Ishikawa (cell line): ENCODE results near the gene DUSP12.
A peak's percentile ranks its signal among the peaks of the same experiment; 100 is the strongest.

Experiments
- CEBPB ChIP-seq: IDR thresholded peaks from 2 replicates; pipeline ENCODE4 v1.6.1; 2012
- CREB1 ChIP-seq: IDR thresholded peaks from 2 replicates; pipeline ENCODE4 v1.6.1; 2012; ENCODE audit warnings: low read depth
- EGR1 ChIP-seq: IDR thresholded peaks from 2 replicates; pipeline ENCODE4 v1.6.1; 2012
- EP300 ChIP-seq: IDR thresholded peaks from 2 replicates; pipeline ENCODE4 v1.6.1; 2012; ENCODE audit warnings: borderline replicate concordance
- FOXM1 ChIP-seq: IDR thresholded peaks from 2 replicates; pipeline ENCODE4 v1.6.1; 2012; ENCODE audit warnings: low read depth, borderline replicate concordance
- NFIC ChIP-seq: IDR thresholded peaks from 2 replicates; pipeline ENCODE4 v1.6.1; 2012
- RAD21 ChIP-seq: IDR thresholded peaks from 2 replicates; pipeline ENCODE4 v1.6.1; 2012; ENCODE audit warnings: low read depth
- REST ChIP-seq: IDR thresholded peaks from 2 replicates; pipeline ENCODE4 v1.6.1; 2012; ENCODE audit warnings: low read depth, mild to moderate bottlenecking
- TAF1 ChIP-seq: IDR thresholded peaks from 2 replicates; pipeline ENCODE4 v1.6.1; 2012; ENCODE audit warnings: low read depth, mild to moderate bottlenecking
- TCF12 ChIP-seq: IDR thresholded peaks from 2 replicates; pipeline ENCODE4 v1.6.1; 2012; ENCODE audit warnings: low read depth
- TEAD4 ChIP-seq: IDR thresholded peaks from 2 replicates; pipeline ENCODE4 v1.6.1; 2012
- YY1 ChIP-seq: IDR thresholded peaks from 2 replicates; pipeline ENCODE4 v1.6.1; 2012; ENCODE audit warnings: low read depth
- ZBTB7A ChIP-seq: IDR thresholded peaks from 2 replicates; pipeline ENCODE4 v1.6.1; 2012; ENCODE audit warnings: low read depth
- TF ChIP-seq, protein P1 (sequence below): IDR thresholded peaks from 2 replicates; pipeline ENCODE4 v1.6.1; 2012
- TF ChIP-seq, protein P2 (sequence below): IDR thresholded peaks from 2 replicates; pipeline ENCODE4 v1.6.1; 2012

Gene DUSP12

DNA sequence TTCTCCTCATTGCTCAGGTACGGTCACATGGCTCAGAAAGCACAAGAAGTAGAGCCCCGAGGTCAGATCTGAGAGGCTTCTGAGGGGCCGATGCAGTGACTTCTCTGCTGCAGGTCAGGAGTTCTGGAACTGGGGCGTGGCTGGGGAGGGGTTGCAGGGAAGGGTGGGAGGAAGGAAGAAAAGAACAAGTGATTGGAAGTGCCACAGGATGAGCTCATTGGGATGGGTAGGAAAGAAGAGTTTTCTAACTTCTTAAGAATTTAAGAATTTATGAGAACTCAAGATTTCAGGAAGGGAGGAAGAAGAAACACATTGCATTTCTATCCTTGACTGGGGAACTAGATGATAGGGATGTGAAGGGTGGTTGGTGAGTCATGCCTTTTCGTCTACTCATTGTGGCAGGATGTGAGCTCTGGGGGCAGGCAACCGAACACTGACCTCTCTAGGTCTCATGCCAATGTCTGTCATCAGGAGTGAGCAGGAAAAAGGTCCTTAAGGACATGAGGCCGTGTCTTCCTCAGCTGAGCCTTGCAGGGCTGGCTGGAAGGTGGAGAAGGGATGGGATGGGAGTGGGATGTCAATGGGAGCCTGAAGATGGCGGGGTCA, 27.7 kb upstream of the DUSP12 start:
- TF ChIP-seq RAD21 (no peak), TAF1 (no peak), EP300 (no peak), FOXM1 (no peak), REST (no peak), NFIC (no peak)

DNA sequence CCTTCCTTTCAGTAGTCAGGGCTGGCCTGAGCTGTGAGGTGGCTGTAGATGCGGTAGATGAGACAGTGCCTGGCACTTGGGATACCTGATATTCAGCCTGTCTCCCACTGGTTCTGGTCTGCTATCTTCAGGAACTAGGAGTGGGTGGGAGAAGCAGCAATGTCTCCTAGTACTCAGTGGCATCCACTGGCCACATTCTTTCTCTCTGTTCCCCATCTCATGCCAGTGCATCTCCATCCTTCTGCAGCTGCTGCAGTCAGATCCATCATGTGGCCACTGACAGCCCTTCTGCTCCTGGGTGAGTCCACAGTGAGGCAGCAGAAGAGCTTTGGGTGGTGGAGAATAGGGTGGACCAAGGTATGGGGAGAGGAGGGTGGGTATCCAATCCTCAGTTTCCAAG, 27.2 kb upstream of the DUSP12 start:
- TF ChIP-seq, protein P1, sequence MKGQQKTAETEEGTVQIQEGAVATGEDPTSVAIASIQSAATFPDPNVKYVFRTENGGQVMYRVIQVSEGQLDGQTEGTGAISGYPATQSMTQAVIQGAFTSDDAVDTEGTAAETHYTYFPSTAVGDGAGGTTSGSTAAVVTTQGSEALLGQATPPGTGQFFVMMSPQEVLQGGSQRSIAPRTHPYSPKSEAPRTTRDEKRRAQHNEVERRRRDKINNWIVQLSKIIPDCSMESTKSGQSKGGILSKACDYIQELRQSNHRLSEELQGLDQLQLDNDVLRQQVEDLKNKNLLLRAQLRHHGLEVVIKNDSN, result no peak
- TF ChIP-seq EP300 (no peak), RAD21 (no peak), CREB1 (no peak), ZBTB7A (no peak), FOXM1 (no peak), TEAD4 (no peak), TAF1 (no peak), CEBPB (no peak), REST (no peak), NFIC (no peak), EGR1 (no peak), TCF12 (no peak), YY1 (no peak)
- TF ChIP-seq, protein P2, sequence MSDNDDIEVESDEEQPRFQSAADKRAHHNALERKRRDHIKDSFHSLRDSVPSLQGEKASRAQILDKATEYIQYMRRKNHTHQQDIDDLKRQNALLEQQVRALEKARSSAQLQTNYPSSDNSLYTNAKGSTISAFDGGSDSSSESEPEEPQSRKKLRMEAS, result no peak

- TF ChIP-seq EP300 (no peak), REST (peak; percentile 83)
- TF ChIP-seq, protein P2, result peak; percentile 16; the same call in 1 of the 2 replicates
These were observed 26.0 kb upstream of the DUSP12 start for GRCh38 chr1:161723459-161724141.

GRCh38 chr1:161725908-161726472, 23.6 kb upstream of the DUSP12 start:
- TF ChIP-seq EP300 (no peak), YY1 (no peak; the same call in 1 of the 2 replicates), RAD21 (no peak), ZBTB7A (no peak), REST (no peak), TAF1 (no peak), NFIC (no peak), TCF12 (no peak), CEBPB (no peak), FOXM1 (no peak), EGR1 (no peak), TEAD4 (no peak)
- TF ChIP-seq, protein P2, result no peak
- TF ChIP-seq, protein P1, result no peak
